ENCODE data around the gene STX17. TPM values are rescaled to one million over a fixed set of nuclear protein-coding genes. Genes with fewer than 3 reads are reported as not detected.
"Not testable (repeated sequence)": the region's sequence is repeated elsewhere in the genome, so short reads cannot be mapped to it uniquely, and the experiment has no call there.

The STX17 gene
- polyA plus RNA-seq, 4 donors: 22.8 to 39.7 (median 29.7) TPM

DNA sequence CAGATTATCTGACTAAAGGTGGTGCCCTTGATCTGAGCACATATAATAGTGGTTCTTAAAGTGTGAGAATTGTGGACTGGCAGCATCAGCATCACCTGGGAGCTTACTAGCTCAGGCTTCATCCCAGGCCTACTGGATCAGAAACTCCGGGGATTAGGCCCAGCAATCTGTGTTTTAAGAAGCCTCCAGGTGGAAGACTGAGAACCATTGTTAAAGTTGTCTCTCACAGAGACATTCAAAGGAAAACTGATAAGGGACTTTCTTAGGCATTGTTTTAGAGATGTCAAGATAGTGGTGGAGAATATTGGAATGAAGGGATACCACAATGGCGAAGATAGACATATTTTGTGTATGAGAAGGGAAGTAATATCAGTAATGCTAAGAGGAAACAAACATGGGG, 59.5 kb downstream of the STX17 start:
- no peak for DNase-seq (ENCODE audit: low read depth in 4 of 4, low spot score in 2 of 4)

DNA sequence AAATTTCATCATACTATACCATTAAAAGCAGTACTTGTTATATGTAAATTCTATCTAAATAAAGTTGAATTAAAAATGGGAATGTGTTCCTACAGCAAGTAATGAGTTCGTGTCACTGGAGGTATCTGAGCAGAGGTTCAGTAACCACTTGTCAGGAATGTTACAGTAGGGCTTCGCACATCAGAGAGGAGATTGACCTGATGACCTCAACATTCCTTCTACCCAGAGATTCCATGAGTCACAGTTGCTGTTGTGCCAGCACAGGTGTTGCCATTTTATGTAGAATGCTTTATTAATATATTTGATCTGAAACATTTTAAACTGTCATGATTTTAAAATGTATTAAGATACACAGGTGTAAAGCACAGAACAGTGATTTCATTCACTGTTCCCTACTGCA, 60.3 kb downstream of the STX17 start:
- no peak for DNase-seq (ENCODE audit: low read depth in 4 of 4, low spot score in 2 of 4)

DNA sequence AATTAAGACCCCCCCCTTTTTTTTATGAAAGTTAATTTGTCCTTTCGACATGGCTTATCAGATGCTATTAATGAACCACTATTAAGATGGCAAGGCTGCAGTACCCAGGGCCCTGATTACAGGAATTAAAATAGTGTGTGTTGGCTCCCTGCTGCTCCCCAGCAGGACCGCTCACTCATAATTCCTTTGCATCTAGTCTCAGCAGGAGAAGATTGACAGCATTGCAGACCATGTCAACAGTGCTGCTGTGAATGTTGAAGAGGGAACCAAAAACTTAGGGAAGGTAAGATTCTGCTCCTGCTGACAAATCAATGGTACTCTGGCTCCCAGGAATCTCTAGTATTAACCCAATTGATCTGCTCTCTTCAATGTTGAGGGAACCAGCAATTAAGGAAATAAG, 61.0 kb downstream of the STX17 start:
- no peak for DNase-seq (ENCODE audit: low read depth in 4 of 4, low spot score in 2 of 4)

DNA sequence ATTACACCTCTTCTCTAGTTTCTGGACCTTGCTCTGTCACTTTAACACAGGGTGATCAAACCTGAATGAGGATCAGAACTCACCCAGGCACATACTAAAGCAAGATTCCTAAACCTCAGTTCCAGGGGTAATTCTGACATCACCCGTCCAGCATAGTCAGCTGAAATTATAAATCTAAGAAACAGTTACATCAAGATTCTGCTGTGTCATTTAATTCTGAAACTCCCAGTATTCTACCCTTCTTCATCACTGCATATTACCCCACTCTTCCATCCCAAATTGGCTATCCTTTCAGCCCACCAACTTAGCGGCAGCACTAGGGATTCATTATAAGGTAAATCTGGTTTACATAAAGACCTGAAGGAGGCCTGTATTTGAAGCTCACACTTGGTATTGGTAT, 64.0 kb downstream of the STX17 start:
- DNase-seq (ENCODE audit: low read depth in 4 of 4, low spot score in 2 of 4): no peak

DNA sequence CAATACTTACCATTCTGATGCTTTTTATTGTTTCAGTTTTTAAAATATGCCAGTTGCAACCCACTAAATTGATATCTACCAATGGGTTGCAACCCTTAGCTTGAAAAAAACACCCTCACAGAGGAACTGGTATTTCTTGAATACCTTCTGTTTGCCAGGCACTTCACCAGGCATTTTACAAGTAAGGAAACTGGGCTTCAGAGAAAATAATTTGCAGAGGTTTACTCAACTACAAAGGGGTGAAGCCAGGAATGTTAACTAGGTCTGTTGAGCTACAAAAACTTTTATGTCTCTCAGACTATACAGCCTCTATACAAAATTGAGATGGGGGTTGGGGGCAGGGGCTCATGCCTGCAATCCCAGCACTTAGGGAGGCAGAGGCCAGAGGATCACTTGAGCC, 65.0 kb downstream of the STX17 start:
- no peak for DNase-seq (ENCODE audit: low read depth in 4 of 4, low spot score in 2 of 4)

DNA sequence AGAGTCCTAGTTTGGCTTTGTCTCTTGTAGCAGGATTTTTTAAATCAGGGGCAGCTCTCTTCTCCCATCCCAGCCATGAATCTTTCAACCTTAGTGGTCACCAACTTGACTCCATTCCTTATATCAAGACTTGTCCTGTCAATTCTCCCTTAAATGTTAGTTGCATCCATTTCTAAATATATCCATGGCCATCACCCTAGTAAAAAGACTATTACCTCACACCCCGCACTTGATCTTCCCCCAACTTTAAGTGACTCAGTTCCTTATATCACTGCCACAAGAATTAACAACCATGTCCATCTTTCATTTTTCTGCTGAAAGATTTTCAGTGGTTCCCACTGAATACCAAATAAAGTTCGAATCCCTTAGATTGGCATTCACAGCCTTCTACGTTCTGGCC, 67.0 kb downstream of the STX17 start:
- DNase-seq (ENCODE audit: low read depth in 4 of 4, low spot score in 2 of 4): no peak

DNA sequence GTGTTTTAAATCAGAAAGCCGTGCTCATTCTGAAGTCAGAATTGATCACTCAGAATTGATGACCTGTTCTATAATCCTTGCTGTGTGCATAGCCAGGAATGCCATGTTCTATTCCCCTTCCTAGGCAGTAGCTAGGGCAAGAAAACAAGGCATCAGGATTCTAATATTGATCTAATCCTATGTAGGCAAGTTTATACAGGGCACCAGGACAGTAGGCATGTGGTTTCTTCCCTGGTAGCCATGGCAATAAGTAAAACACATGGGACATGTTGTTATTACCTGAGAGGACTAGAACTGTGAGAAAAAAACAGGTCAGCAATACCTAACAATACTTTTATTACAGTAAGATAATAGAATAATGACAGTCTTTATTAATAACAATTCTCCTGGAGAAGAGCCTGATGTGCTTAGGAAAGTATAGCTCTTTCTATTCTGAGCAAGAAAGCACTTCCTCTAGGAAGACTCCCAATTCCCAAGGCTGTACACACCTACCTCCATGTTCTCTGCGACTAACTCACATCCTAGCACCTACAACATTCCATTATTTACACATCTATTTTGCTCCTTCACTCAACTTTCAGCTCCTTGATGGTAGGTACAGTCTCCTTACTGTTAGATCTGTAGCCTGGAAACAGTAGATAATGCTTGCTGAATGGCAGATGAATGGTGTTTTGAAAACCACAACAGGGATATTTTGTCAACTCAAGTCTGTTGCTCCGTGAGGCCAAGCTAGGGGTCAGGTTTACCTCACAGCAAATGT, 70.8 kb downstream of the STX17 start:
- DNase-seq (ENCODE audit: low read depth in 4 of 4, low spot score in 2 of 4): no peak

DNA sequence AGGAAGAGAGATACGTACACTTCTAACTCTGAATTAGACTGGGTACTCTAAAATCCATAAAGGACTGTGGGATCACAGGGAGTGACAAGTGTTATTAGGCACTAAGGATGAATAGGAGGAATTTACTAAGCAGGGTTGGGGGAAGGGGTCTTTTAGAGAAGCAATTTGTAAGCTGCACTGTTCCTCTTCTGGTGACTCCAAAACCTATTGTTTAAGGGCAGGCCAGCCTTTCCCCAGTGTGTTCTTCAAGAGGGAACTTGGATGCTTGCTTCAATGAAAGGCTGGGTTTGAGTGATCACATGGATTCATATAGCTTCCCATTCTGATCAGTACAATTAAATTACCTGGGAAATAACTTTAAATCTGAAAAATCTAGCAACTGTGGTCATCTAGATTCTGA, 71.8 kb downstream of the STX17 start:
- DNase-seq (ENCODE audit: low read depth in 4 of 4, low spot score in 2 of 4): no peak

DNA sequence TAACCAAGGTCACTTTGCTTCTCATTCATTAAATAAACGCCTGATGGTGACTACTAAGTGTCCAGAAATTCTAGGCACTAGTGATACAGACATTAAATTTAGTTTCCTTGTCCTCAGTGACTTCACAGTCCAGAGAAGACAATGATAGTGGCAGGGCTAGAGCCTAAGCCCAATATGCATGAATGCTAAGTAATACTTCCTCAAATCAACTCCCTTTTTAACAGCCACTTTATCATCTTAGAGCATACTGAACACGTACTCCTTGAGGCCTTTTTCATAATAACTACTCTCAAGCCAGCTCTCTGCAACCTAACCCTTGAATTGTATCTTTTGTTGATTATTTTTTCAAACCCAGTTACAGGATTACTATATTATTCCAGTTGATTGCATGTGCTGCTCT, 74.1 kb downstream of the STX17 start:
- DNase-seq (ENCODE audit: low read depth in 4 of 4, low spot score in 2 of 4): no peak

DNA sequence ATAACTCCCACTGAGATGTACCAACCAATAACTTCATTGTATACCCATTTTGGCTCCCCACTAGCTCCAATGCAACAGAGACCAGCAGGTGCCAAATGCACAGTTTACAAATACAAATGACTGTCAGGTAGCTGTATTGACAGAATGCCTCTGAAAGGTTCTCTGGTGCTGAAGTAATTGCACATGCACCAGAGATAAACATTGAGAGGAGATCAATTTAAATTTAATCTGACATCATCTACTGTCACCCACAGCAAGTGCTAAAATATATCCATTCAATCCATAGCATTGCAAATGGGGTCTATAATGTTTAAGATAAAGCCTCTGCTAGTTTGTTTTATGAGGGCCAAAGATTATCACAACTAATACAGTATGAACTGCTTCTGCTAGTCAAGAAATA, 80.2 kb downstream of the STX17 start:
- DNase-seq (ENCODE audit: low read depth in 4 of 4, low spot score in 2 of 4): no peak

DNA sequence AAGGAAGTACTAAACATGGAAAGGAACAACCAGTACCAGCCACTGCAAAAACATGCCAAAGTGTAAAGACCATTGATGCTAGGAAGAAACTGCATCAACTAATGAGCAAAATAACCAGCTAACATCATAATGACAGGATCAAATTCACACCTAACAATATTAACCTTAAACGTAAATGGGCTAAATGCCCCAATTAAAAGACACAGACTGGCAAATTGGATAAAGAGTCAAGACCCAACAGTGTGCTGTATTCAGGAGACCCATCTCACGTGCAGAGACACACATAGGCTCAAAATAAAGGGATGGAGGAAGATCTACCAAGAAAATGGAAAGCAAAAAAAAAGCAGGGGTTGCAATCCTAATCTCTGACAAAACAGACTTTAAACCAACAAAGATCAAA, 84.1 kb downstream of the STX17 start:
- not testable (repeated sequence) for DNase-seq (ENCODE audit: low read depth in 4 of 4, low spot score in 2 of 4)

DNA sequence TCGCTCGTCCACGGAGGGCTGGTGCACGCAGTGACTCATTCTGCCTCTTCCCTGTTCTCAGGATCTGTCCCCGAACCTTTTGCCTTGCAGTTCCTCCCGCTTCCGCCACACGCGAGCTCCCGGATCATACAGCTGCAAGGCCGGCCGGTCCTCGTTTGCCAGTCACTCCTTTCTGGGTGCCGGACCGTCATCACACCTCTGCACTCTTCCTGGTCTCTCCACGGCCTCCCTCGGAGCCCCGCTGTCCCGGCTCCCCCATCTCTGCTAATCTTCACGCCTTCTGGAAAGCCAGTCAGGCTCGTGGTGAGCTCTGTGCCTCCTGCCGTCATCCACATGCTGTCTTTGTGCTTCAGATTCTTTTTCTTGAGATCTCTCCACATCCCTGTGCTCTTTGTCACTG, 91.8 kb downstream of the STX17 start:
- no peak for DNase-seq (ENCODE audit: low read depth in 4 of 4, low spot score in 2 of 4)

DNA sequence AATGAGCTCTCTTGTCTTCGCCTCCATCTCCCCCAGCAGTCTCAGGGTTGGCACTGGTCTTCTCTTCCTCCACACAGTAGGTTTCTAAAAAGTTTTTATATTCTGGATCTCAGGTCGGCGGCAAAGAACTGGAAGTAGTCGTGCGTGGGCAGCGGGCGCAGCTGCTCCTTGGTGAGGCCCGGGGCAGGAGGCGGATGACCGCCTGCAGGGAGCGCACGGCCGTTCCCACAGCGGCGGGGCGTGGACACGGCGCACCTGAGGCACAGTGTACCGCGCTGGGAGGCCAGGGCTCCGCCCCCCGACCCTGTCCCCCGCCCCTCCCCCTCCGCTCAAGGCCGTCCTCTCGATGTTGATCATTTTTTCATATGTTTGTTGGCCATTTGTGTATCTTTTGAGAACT, 92.4 kb downstream of the STX17 start:
- DNase-seq (ENCODE audit: low read depth in 4 of 4, low spot score in 2 of 4): no peak

DNA sequence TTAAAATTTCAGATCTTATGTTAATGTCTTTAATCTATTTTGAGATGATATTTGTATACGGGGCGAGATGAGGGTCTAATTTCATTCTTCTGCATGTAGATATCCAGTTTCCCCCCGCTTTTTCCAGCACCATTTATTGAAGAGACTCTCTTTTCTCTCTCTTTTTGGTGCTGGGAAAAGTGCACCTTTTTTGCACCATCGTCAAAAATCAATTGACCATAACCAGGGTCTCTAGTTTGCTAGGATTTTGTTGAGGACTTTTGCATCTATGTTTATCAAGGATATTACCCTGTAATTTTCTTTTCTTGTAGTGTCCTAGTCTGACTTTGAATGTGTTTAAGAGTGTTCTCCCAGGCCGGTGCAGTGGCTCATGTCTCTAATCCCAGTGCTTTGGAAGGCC, 93.3 kb downstream of the STX17 start:
- DNase-seq (ENCODE audit: low read depth in 4 of 4, low spot score in 2 of 4): no peak

DNA sequence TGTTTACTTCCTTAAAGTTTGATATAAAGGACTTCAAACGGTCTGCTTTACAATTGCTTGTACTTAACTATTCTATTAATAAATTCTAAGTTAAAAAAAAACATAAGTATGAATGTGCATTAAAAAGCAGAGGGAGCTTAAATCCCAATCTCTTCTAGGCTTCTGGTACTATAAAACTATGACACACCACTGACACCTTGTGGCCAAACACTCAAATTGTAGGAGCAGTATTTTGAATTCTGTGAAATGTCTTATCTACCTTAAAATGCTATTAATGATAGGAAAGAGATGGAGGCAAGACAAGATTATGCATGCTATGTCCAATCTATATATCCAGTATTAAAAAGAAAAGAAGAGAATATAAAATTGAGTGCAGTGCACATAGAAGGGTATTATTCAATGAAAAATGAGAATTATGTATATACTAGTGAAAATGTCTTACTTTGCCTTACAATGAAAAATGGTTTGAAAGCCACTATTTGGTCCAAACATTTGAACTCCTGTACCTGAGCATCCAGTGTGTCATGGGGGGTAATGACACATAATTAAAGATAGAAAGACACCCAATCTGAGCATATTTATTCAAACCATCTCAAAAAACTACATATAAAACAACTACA, 104.7 kb downstream of the STX17 start:
- peak in 1 of 4 donors; percentile 21 for DNase-seq (ENCODE audit: low read depth in 4 of 4, low spot score in 2 of 4)

DNA sequence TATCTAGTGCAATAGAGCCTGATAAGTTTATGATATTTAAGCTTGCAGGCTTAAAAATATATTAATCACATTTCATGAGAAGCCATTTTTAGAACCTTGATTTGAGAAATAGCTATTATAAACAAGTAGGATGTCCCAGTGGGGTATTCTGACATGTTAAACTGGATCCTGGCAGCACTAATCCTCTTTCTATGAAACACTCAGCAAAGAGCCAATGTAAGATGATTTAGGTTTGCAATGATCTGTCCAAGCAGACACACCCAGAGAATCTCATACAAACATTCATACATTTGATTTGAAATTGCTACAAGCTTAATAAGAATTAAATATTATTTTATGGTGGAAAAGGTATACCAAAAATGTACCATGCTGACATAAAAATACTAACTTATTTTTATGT, 105.8 kb downstream of the STX17 start:
- DNase-seq (ENCODE audit: low read depth in 4 of 4, low spot score in 2 of 4): no peak

DNA sequence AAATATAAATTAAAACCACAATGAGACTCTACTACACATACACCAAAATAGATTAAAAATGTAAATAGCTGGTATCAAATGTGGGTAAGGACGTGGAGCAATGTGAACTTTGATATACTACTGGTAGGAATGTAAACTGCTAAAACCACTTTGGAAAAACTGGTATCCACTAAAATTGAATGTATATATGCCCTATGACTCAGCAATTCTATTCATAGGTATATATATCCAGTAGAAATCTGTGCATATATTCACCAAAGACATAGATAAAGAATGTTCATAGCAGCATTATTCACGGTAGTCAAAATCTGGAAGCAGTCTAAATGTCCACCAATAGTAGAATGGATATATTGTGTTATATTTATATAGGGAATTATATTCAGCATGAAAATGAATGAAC, 107.1 kb downstream of the STX17 start:
- DNase-seq (ENCODE audit: low read depth in 4 of 4, low spot score in 2 of 4): no peak

DNA sequence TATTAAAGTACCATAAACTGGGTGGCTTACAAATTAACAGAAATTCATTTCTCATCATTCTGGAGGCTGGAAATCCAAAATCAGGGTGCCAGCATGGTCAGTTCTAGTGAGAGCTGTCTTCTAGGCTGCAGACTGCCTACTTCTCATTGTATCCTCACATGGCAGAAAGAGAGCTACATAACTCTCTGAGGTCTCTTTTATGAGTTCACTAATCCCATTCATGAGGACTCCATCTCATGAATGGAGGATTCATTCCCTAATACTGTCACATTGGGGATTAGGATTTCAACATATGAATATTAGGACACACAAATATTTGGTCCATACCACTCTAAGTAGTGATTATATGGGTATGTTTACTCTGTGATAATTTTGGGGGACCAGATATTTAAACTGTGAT, 108.4 kb downstream of the STX17 start:
- no peak for DNase-seq (ENCODE audit: low read depth in 4 of 4, low spot score in 2 of 4)

DNA sequence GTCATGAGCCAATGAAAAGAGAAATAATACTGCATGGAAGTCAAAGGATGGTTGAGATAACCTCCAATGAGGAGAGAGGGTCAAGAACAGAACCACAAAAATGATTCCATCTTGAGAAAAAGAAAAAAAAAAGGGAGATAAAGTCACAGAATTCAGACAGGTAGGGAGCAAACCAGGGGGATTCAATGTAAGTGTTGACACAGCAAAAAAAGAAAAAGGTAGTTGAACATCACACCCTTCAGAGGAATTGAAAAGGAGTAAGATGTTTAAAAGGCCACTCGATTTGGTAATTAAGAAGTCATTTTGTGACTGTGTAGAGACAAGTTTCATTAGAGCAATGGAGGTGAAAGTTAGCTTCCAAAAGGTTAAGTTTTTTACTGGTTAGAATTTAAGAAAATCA, 113.1 kb downstream of the STX17 start:
- DNase-seq (ENCODE audit: low read depth in 4 of 4, low spot score in 2 of 4): no peak
